IMR-90 (cell line): Measurements from ENCODE around the gene LRRC8C. TPM values are rescaled to one million over a fixed set of nuclear protein-coding genes. Genes with fewer than 3 reads are reported as not detected.

ENCODE experiments used
- ATAC-seq: fragments of 200-7000 bp; cut with Tn5 transposase; 2 replicates; pipeline ENCODE4 v1.9.1; 2020; ENCODE audit warnings: low read depth, mild to moderate bottlenecking, moderate library complexity
- BruUV-seq: library from RNA; stranded (reverse); fragments of 400-500 nt; replicated peaks from 2 replicates; lab custom pipeline; 2021; lab: Mats Ljungman, UMichigan
- CTCF ChIA-PET: fragments of 300-600 bp; formaldehyde crosslinking; extraction: SDS; loops from one replicate; lab custom pipeline; 2021; ENCODE audit warnings: antibody characterized with exemption; lab: Yijun Ruan, JAX
- POLR2A ChIA-PET: fragments of 300-600 bp; sonication (Branson Sonifier 250); formaldehyde crosslinking; loops from one replicate; lab custom pipeline; 2022; ENCODE audit warnings: antibody characterized with exemption; ENCODE audit not compliant: unreplicated experiment; lab: Charles Lee
- DNase-seq: peaks from one replicate; pipeline ENCODE4 v3.0.0; 2013
- H2AFZ ChIP-seq: replicated peaks from 2 replicates; pipeline ENCODE3; 2013; ENCODE audit warnings: low read length, mild to moderate bottlenecking; ENCODE audit not compliant: poor library complexity
- H2AK5ac ChIP-seq: 2 replicates; pipeline ENCODE4 v1.6.1; 2013; ENCODE audit warnings: low read depth, low read length, inconsistent platforms
- H2AK9ac ChIP-seq: replicated peaks from 2 replicates; pipeline ENCODE3; 2013; ENCODE audit warnings: mild to moderate bottlenecking, low read depth, low read length, moderate library complexity; ENCODE audit not compliant: poor library complexity
- H2BK120ac ChIP-seq: 2 replicates; pipeline ENCODE4 v1.6.1; 2013; ENCODE audit warnings: low read depth, low read length, inconsistent platforms
- H2BK15ac ChIP-seq: 3 replicates; pipeline ENCODE4 v1.6.1; 2013; ENCODE audit warnings: low read depth, low read length, inconsistent platforms
- H2BK20ac ChIP-seq: 2 replicates; pipeline ENCODE4 v1.6.1; 2013; ENCODE audit warnings: low read depth, mild to moderate bottlenecking, inconsistent platforms, low read length, moderate library complexity
- H2BK5ac ChIP-seq: 2 replicates; pipeline ENCODE4 v1.6.1; 2013; ENCODE audit warnings: mild to moderate bottlenecking, low read depth, low read length, inconsistent platforms; ENCODE audit not compliant: poor library complexity, severe bottlenecking
- H3K14ac ChIP-seq: replicated peaks from 2 replicates; pipeline ENCODE4 v1.6.1; 2013; ENCODE audit warnings: low read depth, low read length, inconsistent platforms
- H3K18ac ChIP-seq: 2 replicates; pipeline ENCODE4 v1.6.1; 2013; ENCODE audit warnings: low read depth, low read length, control low read depth
- H3K23ac ChIP-seq: 2 replicates; pipeline ENCODE4 v1.6.1; 2013; ENCODE audit warnings: low read depth, low read length, inconsistent platforms
- H3K27ac ChIP-seq: 2 replicates; pipeline ENCODE4 v1.5.1; 2013; ENCODE audit warnings: mild to moderate bottlenecking, control low read depth, low read length; ENCODE audit not compliant: insufficient read depth
- H3K27me3 ChIP-seq: 2 replicates; pipeline ENCODE4 v1.6.1; 2013; ENCODE audit warnings: low read length; ENCODE audit not compliant: control insufficient read depth, insufficient read depth
- H3K36me3 ChIP-seq: 2 replicates; pipeline ENCODE4 v1.6.1; 2013; ENCODE audit warnings: low read length, mixed read lengths; ENCODE audit not compliant: control insufficient read depth, insufficient read depth
- H3K4ac ChIP-seq: 2 replicates; pipeline ENCODE4 v1.6.1; 2013; ENCODE audit warnings: low read depth, low read length, inconsistent platforms
- H3K4me1 ChIP-seq: 2 replicates; pipeline ENCODE4 v1.6.1; 2013; ENCODE audit warnings: low read length, mixed read lengths; ENCODE audit not compliant: control insufficient read depth, insufficient read depth
- H3K4me2 ChIP-seq: 2 replicates; pipeline ENCODE4 v1.6.1; 2013; ENCODE audit warnings: low read depth, mild to moderate bottlenecking, control low read depth, low read length, moderate library complexity
- H3K4me3 ChIP-seq: 2 replicates; pipeline ENCODE4 v1.5.1; 2013; ENCODE audit warnings: low read depth, mild to moderate bottlenecking, control low read depth, low read length, moderate library complexity; ENCODE audit not compliant: insufficient read depth
- H3K56ac ChIP-seq: 2 replicates; pipeline ENCODE4 v1.6.1; 2013; ENCODE audit warnings: low read length, inconsistent platforms; ENCODE audit not compliant: insufficient read depth; ENCODE audit errors: extremely low read depth
- H3K79me1 ChIP-seq, 2 experiments: 2 replicates each; pipeline ENCODE4 v1.6.1; 2013; ENCODE audit warnings: low read length in 2 of 2, inconsistent platforms in 1 of 2, low read depth in 1 of 2
- H3K9ac ChIP-seq: 2 replicates; pipeline ENCODE4 v1.6.1; 2013; ENCODE audit warnings: low read depth, low read length, control low read depth
- H3K9me1 ChIP-seq: 2 replicates; pipeline ENCODE4 v1.6.1; 2013; ENCODE audit warnings: low read length, inconsistent platforms; ENCODE audit not compliant: insufficient read depth
- H3K9me3 ChIP-seq: 2 replicates; pipeline ENCODE4 v1.6.1; 2013; ENCODE audit warnings: low read length; ENCODE audit not compliant: control insufficient read depth, insufficient read depth
- H4K20me1 ChIP-seq: 2 replicates; pipeline ENCODE4 v1.6.1; 2013; ENCODE audit warnings: low read length, inconsistent platforms; ENCODE audit not compliant: insufficient read depth
- H4K5ac ChIP-seq: 2 replicates; pipeline ENCODE4 v1.6.1; 2013; ENCODE audit warnings: mild to moderate bottlenecking, low read depth, low read length, control low read depth
- H4K8ac ChIP-seq, 2 experiments: 2 replicates each; pipeline ENCODE4 v1.6.1; 2013; ENCODE audit warnings: low read depth in 2 of 2, low read length in 2 of 2, control low read depth in 1 of 2, inconsistent platforms in 1 of 2
- H4K91ac ChIP-seq: 2 replicates; pipeline ENCODE4 v1.6.1; 2013; ENCODE audit warnings: low read depth, low read length, inconsistent platforms; ENCODE audit not compliant: insufficient read depth
- CEBPB ChIP-seq: IDR thresholded peaks from 2 replicates; pipeline ENCODE4 v1.6.1; 2012; ENCODE audit warnings: low read depth, low read length, improper control_type of control experiment
- CHD1 ChIP-seq: IDR thresholded peaks from 2 replicates; pipeline ENCODE4 v1.6.1; 2012; ENCODE audit warnings: low read depth, low read length, improper control_type of control experiment
- MXI1 ChIP-seq: IDR thresholded peaks from 2 replicates; pipeline ENCODE4 v1.6.1; 2012; ENCODE audit warnings: low read depth, mild to moderate bottlenecking, low read length, moderate library complexity, borderline replicate concordance
- NFE2L2 ChIP-seq: fragments of 150-350 bp; IDR thresholded peaks from 2 replicates; pipeline ENCODE4 v1.6.1; 2016; ENCODE audit warnings: low read depth, mild to moderate bottlenecking, low read length
- RCOR1 ChIP-seq: IDR thresholded peaks from 2 replicates; pipeline ENCODE4 v1.6.1; 2012; ENCODE audit warnings: mild to moderate bottlenecking, low read length, improper control_type of control experiment; ENCODE audit not compliant: insufficient replicate concordance
- SMC3 ChIP-seq: fragments of 150-350 bp; IDR thresholded peaks from 2 replicates; pipeline ENCODE4 v1.6.1; 2016; ENCODE audit warnings: low read depth, mild to moderate bottlenecking, antibody characterized with exemption, low read length, moderate library complexity
- WGBS, 2 experiments: methylation state at CpG; one replicate each; pipeline versions ENCODE4 v1.1.5 to v1.1.7; 2013; ENCODE audit warnings: missing lambda C conversion rate in 2 of 2; ENCODE audit not compliant: insufficient read length in 1 of 2; ENCODE audit errors: extremely low coverage in 2 of 2; 5-methylcytosine and 5-hydroxymethylcytosine counted together
- dilution Hi-C: fragments of 300-500 bp; cut with HindIII; formaldehyde crosslinking; loops from one replicate; pipeline ENCODE4 v1.14.3; 2018; ENCODE audit warnings: low sequenced_read_pairs; ENCODE audit not compliant: unreplicated experiment
- in situ Hi-C: fragments of 300-500 bp; cut with MboI; formaldehyde crosslinking; loops from 3 replicates; pipeline ENCODE4 v1.14.3; 2019; ENCODE audit warnings: low sequenced_read_pairs, inconsistent platforms, mixed read lengths
- intact Hi-C: fragments of 100-400 bp; cut with micrococcal nuclease; formaldehyde crosslinking; loops from 2 replicates; pipeline ENCODE4 v1.10.0; 2022
- polyA plus RNA-seq, 3 experiments: library from polyadenylated mRNA; depleted of rRNA; stranded (reverse); fragments of >200 nt; gene quantifications; 2 replicates each; pipeline ENCODE4 v1.2.3, GENCODE V29; 2012; ENCODE audit warnings: low replicate concordance in 1 of 3
- total RNA-seq: library from RNA; depleted of rRNA; stranded (reverse); fragments of >200 nt; gene quantifications from 2 replicates; pipeline ENCODE4 v1.2.3, GENCODE V29; 2012

LRRC8C gene
- total and polyA plus RNA-seq, 2 of the 4 experiments (the other 2 are of a cell fraction): 6.5 to 12.9 TPM

DNA sequence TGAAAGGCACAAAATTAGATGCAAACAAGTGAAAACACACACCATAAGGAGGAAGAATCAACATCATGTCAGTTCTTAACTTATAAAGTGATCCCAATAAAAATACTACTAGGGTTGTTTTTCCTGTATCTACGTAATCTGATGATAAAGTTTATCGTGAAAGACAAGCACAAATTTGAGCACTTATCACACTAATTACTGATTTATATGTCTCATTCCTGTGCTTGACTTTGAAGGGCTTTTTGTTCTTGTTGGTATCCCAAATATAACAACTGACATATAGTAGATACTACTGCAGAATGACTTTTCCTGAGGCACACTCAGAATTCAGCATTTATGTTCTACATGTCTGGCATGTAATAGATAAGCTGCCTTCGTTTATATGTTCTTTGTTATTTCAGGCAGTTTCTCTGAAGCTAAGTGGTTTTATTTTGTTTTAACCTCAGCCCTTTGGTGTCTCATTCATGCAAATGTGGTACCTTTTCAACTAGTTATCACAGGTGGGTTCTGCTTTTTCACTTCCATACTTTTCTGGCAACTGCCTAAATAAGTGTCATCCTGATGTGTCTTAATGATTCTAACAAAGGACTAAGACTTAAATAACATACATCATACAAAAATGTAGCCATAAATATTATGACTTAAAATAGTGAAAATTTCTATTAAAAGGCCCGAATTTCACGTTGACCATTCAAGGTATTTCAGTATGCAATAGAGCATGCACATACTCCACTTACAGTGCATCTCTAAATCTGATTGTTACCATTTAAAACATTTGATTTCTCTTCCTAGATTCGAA, 73.2 kb downstream of the LRRC8C start:
- no peaks in the 10 kb centered on the region for H3K27me3 ChIP-seq
- no peak overlapping the region for H2BK5ac ChIP-seq
- no peak overlapping the region for H2BK15ac ChIP-seq
- H3K79me1 ChIP-seq: peaks cover 14 to 29% of the 10 kb centered on the region in 2 experiments
- H2BK20ac ChIP-seq: no peak overlapping the region
- no peaks in the 10 kb centered on the region; the same call in 1 of the 2 replicates for H3K36me3 ChIP-seq
- ChIA-PET CTCF (no interaction called here), POLR2A (no interaction called here)
- no peaks in the 10 kb centered on the region for H3K4me1 ChIP-seq
- ATAC-seq: no peak
- H3K4me2 ChIP-seq: no peak overlapping the region
- no peaks in the 10 kb centered on the region for H3K9me1 ChIP-seq
- no peak overlapping the region for H3K18ac ChIP-seq
- no TSS peak for BruUV-seq
- H3K9ac ChIP-seq: no peak overlapping the region
- no peak overlapping the region for H3K4ac ChIP-seq
- DNase-seq: peak; percentile 43
- H4K20me1 ChIP-seq: no peaks in the 10 kb centered on the region
- H3K14ac ChIP-seq: no peak overlapping the region
- no peak overlapping the region for H3K27ac ChIP-seq
- dilution Hi-C loops: no loop called here
- H2BK120ac ChIP-seq: no peak overlapping the region
- no peak overlapping the region for H2AFZ ChIP-seq
- intact Hi-C loops: no loop called here
- H4K91ac ChIP-seq: no peak overlapping the region
- no peak overlapping the region for H3K56ac ChIP-seq
- TF ChIP-seq CEBPB (no peak), CHD1 (no peak), RCOR1 (no peak), MXI1 (no peak), SMC3 (no peak), NFE2L2 (no peak)
- no CpG with 5 or more reads among the region's 6 CpGs for WGBS, 2 experiments
- H2AK5ac ChIP-seq: no peak overlapping the region
- no peak overlapping the region for H3K4me3 ChIP-seq
- H4K8ac ChIP-seq: no peak overlapping the region
- in situ Hi-C loops: no loop called here
- H4K5ac ChIP-seq: no peak overlapping the region
- H3K23ac ChIP-seq: no peak overlapping the region
- no peak overlapping the region for H2AK9ac ChIP-seq
- no peaks in the 10 kb centered on the region for H3K9me3 ChIP-seq
